ENCODE measurements around the gene SMYD3.

GRCh38 chr1:245957427-245957826 lies 549.7 kb downstream of the SMYD3 start:
- TF ChIP-seq CTCF (conservative IDR thresholded peaks at IDR 0.05; ENCODE audit: low read depth, low read length) (no peak), RAD21 (IDR thresholded peaks at IDR 0.05; ENCODE audit: low read length) (no peak), NFE2L2 (IDR thresholded peaks at IDR 0.05; ENCODE audit: low read depth, low read length) (no peak), POLR2A (IDR thresholded peaks at IDR 0.05; ENCODE audit: low read depth, low read length) (no peak)
